Mammary epithelial cell (primary cell): ENCODE data around the gene DOCK2.

Source experiments
- EZH2 ChIP-seq: IDR thresholded peaks from 2 replicates; pipeline ENCODE4 v1.6.1; 2012; ENCODE audit warnings: low read length, inconsistent platforms, borderline replicate concordance
- TF ChIP-seq, protein P1 (sequence below), 2 donors: IDR thresholded peaks in 1 of 2; conservative IDR thresholded peaks in 1 of 2; 2 replicates each; pipeline ENCODE4 v1.5.1; 2011 to 2012; ENCODE audit warnings: inconsistent platforms in 2 of 2, low read length in 2 of 2, mild to moderate bottlenecking in 2 of 2, control low read depth in 1 of 2, low read depth in 1 of 2; ENCODE audit not compliant: insufficient read depth in 1 of 2; ENCODE audit errors: extremely low read depth in 1 of 2

DNA sequence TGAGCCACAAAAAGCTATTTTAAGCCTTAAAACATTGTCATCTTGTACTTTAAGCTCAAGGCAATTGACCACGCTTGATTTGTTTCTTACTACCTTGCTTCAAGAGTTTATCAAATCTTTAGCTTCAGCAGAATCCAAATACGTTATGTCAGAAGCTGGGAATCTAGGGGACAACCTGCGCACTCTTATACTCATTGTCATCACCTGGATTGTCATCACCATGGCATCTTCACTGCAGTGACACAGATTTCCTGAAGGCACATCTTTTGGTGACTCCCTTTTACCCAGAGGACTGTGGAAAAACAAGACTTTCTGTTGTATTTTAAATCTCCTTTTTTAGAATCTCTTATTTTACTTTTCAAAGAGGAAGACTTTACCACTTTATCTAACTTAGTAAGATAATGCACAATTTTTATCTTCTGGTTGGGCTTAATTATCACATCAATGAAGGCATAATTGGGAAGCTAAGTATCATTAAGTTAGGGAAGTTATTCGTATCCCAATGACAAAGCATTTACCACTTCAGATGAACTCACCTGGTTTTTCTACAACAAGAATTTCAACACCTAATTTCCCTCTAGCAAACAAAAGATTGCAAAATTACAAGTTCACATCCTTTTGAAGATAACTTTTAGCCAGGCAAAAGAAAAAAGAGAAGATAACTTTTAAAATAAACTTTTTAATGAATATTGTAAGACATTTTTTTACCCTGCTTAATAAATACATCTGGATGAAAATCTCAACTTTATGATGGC is 162.0 kb downstream of the DOCK2 start:
- TF ChIP-seq, protein P1, sequence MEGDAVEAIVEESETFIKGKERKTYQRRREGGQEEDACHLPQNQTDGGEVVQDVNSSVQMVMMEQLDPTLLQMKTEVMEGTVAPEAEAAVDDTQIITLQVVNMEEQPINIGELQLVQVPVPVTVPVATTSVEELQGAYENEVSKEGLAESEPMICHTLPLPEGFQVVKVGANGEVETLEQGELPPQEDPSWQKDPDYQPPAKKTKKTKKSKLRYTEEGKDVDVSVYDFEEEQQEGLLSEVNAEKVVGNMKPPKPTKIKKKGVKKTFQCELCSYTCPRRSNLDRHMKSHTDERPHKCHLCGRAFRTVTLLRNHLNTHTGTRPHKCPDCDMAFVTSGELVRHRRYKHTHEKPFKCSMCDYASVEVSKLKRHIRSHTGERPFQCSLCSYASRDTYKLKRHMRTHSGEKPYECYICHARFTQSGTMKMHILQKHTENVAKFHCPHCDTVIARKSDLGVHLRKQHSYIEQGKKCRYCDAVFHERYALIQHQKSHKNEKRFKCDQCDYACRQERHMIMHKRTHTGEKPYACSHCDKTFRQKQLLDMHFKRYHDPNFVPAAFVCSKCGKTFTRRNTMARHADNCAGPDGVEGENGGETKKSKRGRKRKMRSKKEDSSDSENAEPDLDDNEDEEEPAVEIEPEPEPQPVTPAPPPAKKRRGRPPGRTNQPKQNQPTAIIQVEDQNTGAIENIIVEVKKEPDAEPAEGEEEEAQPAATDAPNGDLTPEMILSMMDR (conservative IDR thresholded peaks at IDR 0.05 in 1 of 2, IDR thresholded peaks at IDR 0.05 in 1 of 2; ENCODE audit: extremely low read depth in 1 of 2, insufficient read depth in 1 of 2, low read depth in 1 of 2, low read length in 2 of 2): no peak
- TF ChIP-seq EZH2: no peak
